GM18520 (cell line): Measurements from ENCODE around the gene VEGFA.

Source experiments
- ATAC-seq: cut with Tn5 transposase; IDR thresholded peaks from one replicate; pipeline ENCODE4 v1.9.1; 2021; ENCODE audit not compliant: unreplicated experiment

Gene VEGFA

DNA sequence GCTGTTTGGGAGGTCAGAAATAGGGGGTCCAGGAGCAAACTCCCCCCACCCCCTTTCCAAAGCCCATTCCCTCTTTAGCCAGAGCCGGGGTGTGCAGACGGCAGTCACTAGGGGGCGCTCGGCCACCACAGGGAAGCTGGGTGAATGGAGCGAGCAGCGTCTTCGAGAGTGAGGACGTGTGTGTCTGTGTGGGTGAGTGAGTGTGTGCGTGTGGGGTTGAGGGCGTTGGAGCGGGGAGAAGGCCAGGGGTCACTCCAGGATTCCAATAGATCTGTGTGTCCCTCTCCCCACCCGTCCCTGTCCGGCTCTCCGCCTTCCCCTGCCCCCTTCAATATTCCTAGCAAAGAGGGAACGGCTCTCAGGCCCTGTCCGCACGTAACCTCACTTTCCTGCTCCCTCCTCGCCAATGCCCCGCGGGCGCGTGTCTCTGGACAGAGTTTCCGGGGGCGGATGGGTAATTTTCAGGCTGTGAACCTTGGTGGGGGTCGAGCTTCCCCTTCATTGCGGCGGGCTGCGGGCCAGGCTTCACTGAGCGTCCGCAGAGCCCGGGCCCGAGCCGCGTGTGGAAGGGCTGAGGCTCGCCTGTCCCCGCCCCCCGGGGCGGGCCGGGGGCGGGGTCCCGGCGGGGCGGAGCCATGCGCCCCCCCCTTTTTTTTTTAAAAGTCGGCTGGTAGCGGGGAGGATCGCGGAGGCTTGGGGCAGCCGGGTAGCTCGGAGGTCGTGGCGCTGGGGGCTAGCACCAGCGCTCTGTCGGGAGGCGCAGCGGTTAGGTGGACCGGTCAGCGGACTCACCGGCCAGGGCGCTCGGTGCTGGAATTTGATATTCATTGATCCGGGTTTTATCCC lies at the start of gene VEGFA:
Gene VEGFA (plus strand): TSS at position 686 of the 846 bp plus-strand sequence.
- peak; percentile 35 for ATAC-seq

DNA sequence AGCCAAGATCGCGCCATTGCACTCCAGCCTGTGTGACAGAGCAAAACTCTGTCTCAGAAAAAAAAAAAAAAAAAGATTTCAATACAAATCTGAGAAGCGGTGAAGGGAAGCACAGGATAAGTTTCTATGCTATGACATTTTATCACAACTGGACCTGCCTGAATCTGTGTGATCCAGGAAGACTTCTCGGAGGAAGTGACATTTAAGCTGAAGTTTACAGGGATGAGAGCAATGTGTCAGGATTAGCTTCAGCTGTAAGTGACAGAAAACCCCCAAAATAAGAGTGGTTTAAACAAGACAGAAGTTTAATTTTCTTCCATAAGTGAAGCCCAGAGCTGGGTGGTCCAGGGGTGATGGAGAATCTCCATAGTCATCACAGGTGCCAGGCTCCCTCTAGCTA lies 49.0 kb upstream of the VEGFA start:
- no peak for ATAC-seq

DNA sequence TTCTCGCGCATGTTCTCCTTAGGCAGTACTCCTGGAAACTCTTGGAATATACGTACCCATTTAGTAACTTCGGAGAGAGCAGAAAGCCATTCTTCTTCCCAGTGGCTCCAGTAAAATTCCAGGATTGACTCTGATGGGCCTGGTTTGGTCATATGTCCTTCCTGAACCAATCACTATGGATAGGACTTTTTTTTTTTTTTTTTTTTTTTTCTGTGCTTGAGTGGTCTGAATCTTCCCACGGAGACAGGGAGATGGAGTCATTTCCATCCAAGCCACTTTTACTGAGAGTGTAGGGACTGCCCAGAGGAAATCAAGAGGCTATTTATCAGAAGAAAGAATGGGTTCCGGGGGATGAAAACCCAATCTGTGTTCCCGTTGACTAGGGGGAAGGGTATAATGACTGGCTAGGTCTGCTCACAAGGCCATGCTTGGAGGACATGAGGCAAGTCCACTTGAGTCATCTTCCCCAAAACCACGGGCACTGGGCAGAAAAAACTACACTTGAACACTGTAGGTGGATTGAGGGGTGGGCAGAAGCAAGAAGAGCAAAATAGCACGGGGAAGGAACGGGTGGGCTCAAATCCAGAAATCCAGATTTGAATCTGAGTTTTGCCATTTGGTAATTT lies 47.0 kb upstream of the VEGFA start:
- no peak for ATAC-seq

DNA sequence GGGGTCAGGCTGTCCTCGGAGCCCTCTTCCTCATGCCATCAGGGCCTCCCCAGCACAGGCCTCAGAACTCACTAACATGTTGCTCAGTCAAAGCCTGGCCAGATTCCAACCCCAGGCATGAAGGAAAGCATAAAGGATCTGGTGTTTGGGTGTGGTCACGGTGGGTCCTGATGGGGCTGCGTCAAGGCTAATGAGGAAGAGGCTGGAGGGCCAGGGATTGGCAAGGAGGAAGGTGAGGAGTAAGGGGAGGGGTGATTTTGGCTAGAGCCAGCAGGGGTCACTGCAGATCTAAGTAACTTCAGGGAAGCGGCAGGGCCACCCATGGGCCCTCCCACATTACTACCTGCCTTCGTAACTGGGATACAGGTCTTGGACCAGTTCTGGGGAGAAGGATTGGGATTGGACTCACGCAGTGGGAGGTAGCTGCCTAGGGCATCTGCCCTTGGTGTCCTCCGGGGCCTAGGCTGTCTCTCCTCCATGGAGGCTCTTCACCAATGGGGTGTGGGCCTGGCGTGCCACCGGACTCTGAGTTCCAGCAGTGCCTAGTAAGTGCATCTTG lies 46.2 kb upstream of the VEGFA start:
- peak; percentile 55 for ATAC-seq

DNA sequence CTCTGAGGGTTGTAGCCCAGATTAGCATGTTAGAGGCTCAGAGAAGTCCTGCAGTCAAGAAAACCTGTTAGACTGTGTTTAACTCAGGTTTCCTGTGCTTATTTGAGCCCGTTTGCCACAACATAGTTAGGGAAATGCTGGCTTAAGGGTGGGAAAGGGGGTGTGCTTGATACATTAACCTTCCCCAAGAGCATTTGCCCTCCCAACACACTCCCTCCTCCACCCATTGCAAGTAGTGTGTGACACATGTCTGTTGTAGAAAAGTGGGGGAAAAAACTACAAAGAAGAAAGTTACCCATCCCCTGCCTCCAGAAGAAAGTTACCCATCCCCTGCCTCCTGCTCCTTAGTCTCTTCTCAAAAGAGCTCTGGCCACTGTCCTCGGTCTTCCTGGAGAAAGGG lies 45.7 kb upstream of the VEGFA start:
- no peak for ATAC-seq

DNA sequence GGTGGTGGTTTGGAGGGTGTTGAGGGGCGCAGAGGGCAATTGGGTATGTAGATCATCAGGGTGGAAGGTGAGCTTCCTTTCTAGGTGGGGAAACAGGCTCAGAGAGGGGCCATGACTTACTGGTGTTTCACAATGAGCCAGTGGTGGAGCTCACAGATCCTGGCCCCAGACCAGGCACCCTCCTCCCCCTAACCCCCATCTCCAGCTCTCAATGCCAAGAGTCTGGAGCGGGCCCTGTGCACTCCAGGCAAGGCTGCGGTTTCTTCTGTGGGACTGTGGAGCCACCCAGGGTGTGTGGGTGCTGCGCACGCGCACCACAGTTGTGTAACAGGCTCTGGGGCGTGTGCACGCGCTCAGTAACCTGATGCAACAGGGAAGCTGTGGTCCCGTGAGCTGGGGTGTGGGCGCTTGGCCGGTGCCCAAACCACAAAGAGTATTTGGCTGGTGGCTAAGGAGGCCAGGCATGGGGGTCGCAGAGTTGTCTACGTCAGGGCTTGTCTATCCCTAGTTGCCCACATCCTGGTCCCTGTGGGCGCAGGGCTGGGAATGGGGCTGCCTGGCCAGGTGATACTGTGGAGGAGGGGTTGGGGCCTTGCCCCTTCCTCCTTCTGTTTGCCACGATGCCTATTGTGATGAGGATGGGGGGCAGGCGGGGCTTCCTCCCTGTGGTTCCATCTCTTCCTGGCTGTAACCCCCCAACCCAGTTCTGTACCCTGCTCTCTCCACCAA lies 44.9 kb upstream of the VEGFA start:
- ATAC-seq, result peak; percentile 51

DNA sequence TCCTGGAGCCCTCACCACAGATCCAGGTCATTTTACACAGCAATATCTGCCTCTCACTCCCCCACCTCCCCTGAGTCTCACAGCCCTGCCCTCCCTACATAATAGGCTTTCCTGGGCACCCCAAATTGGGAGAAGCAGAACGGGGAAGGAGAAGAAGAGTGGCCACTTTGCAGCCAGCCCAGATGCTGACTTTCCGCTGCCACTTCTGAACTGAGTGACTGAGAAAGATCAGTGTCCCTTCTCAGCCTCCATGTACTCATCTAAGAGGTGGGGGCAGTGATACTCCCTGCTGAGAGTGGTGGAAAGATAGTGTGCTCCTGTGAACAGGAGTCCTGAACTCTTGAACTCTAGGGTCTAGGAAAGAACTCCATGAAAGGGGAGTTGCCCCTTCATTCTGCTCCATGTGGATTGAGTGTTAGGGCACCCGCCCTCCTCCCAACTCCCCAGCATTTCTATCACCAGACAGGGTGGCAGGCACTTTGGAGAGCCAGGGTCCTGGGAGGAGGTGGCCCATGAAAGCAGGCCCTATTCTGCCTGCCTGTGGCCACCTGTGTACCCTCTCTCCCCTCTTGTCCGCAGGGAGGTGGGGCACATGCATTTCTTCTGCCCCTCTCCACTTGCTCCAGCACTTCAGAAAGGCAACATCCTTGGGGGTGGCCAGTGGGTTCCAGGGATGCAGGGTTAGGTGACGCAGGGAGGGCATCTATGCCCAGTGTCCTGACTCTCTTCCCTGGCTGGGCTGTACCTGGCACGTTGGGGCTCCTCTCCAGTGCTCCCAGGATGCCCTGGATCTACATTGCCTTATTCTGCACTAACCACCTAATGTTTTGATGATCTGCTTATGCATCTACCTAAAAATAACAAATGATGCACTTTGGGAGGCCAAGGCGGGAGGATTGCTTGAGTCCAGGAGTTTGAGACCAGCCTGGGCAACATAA lies 44.1 kb upstream of the VEGFA start:
- ATAC-seq, result no peak

DNA sequence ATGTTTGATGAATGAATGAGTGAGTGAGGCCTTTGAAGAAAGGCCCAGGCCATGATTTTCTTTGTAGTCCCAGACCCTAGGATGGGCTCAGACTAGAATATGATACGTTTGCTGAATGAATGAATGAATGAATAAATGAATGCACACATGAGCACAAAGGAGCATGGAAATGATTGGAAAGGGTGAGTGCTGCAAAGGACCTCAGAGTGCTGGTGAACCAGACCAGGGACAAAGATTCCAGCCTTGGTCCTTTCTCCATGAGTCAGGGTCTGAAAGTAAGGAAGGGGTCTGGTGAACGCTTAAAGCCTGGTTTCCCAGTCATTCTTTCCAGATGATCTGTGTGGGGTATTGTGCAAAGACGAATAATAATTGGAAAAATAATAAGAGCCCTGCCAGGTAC lies 42.4 kb upstream of the VEGFA start:
- no peak for ATAC-seq

DNA sequence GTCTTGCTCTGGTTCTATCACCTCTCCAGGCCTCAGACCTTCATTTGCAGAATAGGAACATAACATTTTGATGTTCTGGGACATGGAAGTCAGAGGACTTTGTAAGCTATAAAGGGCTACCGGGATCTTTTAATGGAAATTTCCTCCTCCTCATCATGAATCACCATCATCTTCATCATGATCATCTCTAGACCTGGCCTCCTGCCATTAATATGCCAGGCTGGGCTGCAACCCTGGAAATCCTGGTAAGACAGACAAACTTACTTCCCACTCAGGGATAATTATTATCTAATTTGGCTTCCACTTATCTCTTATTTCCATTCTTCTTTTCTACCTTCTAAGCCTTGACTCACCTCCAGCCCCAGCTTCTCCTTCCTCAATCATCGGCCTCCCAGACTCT lies 41.4 kb upstream of the VEGFA start:
- ATAC-seq, result no peak

DNA sequence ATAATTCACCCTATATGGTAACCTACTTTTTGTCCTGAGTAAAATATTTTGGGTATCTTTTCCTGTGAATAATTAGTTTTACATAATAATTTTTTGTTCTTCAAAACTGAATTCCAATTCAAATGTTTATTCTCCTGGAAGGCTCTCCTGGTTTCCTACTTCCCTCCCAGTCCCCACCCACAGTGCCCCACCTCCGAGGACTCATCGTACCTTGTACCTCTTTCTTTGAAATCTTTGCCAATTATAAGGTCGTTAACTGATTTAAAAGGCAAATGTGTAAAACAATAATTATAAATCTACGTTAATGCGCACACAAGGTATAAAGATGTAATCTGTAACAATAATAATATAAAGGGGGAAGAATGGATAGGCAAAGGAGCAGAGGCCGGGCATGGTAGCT lies 40.5 kb upstream of the VEGFA start:
- no peak for ATAC-seq

DNA sequence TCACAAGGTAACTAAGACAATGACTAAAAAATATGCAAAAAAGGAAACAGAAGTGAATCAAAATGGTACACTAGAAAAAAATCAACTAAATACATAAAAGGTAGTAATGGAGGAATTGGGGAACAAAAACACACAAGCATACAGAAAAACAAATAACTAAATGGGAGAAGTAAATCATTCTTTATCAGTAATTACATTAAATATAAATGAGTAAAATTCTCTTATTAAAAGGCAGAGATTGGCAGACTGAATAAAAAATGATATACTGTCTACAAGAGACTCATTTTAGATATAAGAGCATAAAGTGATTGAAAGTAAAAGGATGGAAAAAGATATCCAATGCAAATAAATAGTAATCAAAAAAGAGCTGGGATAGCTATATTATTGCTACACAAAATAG lies 39.4 kb upstream of the VEGFA start:
- no peak for ATAC-seq

DNA sequence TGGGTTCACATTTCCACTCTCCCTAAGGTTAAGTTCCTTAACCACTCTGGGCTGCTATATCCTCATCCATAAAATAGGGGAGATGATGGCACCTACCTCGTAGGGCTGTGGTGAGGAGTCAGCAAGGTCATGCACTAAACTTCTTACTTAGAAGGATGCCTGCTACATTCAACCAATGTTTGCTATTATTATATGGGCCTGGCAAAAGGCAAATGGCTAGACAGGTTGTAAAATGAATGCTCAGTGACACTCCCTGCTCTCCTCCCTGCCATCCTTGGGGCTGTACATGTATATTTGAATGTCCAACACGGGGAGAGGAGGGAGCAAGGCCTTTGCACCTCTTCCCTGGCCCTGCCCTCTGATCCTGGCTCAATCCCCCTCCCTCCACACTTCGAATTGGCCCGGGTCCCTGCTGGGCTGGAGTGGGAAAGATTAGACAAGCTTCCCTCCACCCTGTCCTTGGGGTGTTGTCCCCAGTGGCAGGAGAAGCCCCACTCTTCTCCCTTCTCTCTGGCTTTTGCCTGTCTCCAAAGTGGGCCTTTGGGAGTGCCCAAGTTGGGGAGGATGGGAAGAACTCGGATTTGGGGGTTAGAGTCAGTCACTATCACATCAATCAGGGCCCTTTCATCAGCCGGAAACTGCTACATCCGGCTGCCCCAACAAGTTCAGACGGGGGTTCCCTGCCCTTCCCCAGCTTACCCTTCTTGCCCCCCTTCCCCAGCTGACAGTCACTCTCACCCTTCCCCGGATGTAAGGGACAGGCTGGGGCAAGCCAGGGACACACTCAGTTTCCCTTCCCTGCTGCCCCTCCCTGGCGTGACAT lies 36.3 kb upstream of the VEGFA start:
- ATAC-seq, result peak; percentile 51

DNA sequence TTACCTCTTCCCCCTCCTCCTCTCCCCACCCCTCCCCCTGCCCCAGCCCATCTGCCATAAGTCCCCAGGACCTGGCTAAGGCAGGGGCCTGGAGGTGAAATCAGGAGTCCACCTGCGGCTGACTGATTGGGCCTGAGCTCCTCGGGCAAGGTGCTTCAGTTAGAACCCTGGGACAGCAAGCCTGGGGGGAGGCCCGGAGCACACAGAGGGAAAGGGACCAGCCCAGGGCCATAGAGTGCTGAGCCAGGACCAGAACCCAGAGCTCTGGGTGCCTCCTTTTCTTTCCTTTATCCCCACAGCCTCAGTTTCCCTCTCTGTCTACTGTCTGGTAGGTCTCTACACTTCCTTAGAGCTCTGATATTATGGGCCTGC lies 35.7 kb upstream of the VEGFA start:
- ATAC-seq, result peak; percentile 8

DNA sequence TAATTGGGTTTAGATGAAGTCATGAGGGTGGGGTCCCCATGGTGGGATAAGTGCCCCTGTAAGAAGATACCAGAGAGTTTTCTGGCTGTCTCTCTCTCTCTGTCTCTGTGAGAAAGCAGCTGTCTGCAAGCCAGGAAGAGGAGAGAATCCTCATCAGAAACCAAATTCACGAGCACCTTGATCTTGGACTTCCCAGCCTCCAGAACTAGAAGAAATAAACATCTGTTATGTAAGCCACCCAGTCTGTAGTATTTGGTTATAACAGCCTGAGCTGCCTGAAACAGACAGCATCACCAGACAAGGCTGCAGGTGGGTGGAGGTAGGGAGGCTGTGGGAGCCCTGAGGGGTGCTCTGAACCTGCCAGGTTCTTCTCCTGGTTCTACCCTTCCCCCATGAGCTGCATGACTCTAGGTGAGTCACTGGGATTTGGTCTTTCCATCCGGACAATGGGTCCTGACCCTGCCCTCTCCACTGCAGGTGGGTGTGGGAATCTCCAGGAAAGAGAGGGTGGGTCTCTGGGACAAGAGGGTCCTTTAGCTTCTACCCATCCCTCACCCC lies 34.3 kb upstream of the VEGFA start:
- ATAC-seq, result no peak

DNA sequence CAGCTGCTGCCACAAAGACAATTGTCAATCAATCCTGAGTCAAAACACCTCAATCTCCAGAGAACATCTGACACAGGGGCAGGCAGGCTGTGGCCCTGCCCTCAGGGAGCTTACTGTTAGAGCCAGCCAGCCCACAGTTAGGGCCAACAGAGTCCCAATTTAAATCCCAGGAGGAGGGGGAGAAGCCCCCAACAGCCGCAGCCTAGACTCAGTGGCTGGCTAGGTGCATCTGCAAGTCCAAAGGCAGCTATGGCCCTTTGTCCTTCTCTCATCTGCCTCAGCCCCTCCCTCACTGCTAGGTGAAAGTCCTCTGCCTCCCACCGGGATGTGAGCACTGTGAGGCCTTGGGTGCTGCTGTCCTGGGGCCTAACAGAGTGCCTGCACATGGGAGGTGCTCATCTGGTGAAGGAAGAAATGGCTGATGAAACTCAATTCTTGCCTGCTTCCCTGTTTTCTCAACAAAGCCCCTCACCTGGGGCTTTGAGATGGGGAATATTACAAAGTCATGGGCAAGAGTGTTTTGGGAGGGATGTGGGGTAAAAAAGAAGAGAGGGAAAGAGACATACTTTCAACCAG lies 33.7 kb upstream of the VEGFA start:
- no peak for ATAC-seq

DNA sequence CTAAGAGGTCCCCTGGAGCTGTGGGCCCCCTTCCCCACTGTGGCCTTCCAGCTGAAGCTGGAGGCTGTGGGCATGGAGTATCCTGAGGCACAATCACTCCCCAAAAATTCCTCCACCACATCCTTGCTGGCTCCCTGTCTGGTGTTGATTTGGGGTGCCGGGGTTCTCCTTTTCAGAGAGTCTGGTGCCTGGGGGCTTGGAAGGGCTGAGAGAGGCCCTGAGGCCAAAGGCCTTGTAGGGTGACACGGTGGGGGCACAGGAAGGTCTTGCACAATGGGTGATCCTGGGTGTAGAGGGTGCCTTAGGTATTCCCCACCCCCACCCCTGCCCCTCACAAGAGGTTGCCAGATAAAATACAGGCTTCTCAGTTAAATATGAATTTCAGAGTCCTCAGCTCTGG lies 33.2 kb upstream of the VEGFA start:
- ATAC-seq, result no peak

DNA sequence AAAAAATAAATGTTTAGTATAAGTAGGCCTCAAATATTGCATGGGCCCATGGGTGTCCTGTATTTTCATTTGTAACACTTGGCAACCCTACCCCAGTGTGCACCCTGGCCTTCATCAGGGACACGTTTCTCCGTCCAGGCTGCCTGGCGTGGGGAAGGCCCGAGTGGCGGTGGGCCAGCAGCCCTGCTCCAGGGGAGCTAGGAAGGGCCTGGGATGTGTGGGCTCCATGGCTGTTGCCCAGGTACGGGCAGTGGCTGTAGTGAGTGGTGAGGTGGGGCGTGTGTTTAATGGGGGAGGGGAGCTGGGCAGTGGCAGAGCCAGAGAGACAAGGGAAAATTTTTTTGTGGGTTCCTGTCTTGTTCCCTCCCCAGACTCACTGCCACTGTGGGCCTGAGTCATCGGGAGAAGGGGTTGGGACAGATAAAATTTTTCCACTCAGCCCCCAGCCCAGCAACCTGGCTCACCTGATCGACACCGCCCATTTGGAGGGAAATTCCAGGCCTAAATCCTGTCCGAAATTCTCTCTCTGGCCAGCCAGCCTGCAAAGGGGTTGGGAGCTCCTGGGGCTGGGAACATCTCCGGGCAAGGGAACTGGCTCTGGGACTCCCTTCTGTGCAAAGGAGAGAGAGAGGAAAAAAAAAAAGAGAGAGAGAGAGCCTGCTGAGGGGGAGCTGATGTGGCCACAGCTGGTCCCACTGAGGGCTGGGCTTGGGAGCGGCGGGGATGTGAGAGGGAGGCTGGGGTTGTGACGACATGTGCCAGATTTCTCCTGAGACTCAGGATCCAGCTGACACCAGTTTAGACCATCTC lies 32.5 kb upstream of the VEGFA start:
- no peak for ATAC-seq

DNA sequence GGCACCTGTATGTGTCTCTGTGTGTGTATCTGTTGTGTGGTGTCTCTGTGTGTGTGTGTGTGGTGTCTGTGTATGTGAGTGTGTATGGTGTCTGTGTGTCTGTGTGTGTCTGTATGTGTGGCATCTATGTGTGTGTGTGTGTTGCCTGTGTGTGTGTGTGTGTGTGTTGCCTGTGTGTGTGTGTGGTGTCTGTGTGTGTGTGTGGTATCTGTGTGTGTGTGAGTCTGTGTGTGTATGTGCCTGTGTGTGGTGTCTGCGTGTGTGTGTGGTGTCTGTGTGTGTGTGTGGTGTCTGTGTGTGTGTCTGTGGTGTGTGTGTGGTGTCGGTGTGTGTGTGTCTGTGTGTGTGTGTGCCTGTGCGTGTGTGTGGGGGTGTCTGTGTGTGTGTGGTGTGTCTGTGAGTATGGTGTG lies 31.7 kb upstream of the VEGFA start:
- no peak for ATAC-seq
